C4-2B (cell line): ENCODE results near the gene COMTD1.

Experiments used
- ZFX ChIP-seq: fragments of 450-650 bp; IDR thresholded peaks from 2 replicates; pipeline ENCODE4 v1.6.1; 2017
- TF ChIP-seq, protein P1 (sequence below): fragments of 450-650 bp; conservative IDR thresholded peaks from 2 replicates; pipeline ENCODE4 v1.5.1; 2017; ENCODE audit warnings: mild to moderate bottlenecking

DNA sequence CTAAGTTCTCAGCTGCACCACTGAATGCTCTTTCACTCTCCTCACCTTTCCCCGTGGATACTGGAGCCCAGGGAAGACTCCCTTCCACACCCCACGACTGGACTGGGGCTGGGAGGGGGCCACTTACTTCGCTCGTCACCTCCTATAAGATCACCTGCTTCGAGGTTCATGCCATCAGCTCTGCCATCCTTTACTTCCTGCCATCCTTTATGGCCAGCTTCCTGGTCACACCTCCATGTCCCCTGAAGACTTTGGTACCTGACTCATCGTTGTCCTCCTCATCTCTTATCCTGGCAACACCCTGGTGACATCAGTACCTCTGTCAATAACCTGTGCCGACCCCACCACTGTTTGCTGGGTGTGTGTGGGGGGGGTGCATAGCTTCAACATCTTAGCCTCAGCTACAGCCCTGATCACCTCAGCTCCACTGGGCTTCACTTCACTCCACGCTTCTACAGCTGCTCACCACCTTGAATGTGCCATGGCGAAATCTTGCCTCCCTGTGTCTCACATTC lies 33.9 kb downstream of the COMTD1 start:
- TF ChIP-seq, protein P1, sequence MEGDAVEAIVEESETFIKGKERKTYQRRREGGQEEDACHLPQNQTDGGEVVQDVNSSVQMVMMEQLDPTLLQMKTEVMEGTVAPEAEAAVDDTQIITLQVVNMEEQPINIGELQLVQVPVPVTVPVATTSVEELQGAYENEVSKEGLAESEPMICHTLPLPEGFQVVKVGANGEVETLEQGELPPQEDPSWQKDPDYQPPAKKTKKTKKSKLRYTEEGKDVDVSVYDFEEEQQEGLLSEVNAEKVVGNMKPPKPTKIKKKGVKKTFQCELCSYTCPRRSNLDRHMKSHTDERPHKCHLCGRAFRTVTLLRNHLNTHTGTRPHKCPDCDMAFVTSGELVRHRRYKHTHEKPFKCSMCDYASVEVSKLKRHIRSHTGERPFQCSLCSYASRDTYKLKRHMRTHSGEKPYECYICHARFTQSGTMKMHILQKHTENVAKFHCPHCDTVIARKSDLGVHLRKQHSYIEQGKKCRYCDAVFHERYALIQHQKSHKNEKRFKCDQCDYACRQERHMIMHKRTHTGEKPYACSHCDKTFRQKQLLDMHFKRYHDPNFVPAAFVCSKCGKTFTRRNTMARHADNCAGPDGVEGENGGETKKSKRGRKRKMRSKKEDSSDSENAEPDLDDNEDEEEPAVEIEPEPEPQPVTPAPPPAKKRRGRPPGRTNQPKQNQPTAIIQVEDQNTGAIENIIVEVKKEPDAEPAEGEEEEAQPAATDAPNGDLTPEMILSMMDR, result no peak
- TF ChIP-seq ZFX, result no peak
